Body of pancreas (tissue), 4 donors: ENCODE data around the gene GPR18.

ENCODE experiments used
- CTCF ChIP-seq, 7 experiments: fragments of 450-650 bp in 4 of 7; fragments of 200-600 bp in 3 of 7; sonication (generic) in 3 of 7; IDR thresholded peaks; one replicate each; pipeline ENCODE4 v1.5.1; 2016 to 2019; ENCODE audit warnings: antibody characterized with exemption in 7 of 7
- POLR2A ChIP-seq, 3 donors: fragments of 450-650 bp; IDR thresholded peaks; one replicate each; pipeline ENCODE4 v1.6.1; 2016; ENCODE audit warnings: antibody characterized with exemption in 3 of 3, mild to moderate bottlenecking in 2 of 3

- TF ChIP-seq POLR2A (IDR thresholded peaks at IDR 0.05) (no peak), CTCF (IDR thresholded peaks at IDR 0.05) (no peak)
These were observed 52.5 kb downstream of the GPR18 start for GRCh38 chr13:99205621-99206220.
